ENCODE results near the gene SLC9B1.
"Not testable (repeated sequence)": the region's sequence is repeated elsewhere in the genome, so short reads cannot be mapped to it uniquely, and the experiment has no call there.

Gene SLC9B1

DNA sequence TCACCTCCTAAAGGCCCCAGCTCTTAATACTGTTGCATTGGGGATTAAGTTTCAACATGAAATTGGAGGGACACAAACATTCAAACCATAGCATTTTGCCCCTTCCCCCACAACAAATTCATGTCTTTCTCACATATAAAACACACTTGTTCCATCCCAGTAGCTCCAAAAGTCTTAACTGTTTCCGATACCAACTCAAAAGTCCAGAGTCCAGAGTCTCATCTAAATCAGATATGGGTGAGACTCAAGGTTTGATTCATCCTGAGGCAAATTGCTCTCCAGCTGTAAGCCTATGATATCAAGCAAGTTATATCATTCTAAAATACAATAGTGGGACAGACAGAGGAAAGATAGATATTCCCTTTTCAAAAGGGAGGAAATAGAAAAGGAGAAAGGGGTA is 8.7 kb downstream of the SLC9B1 start:
- no peak for DNase-seq

DNA sequence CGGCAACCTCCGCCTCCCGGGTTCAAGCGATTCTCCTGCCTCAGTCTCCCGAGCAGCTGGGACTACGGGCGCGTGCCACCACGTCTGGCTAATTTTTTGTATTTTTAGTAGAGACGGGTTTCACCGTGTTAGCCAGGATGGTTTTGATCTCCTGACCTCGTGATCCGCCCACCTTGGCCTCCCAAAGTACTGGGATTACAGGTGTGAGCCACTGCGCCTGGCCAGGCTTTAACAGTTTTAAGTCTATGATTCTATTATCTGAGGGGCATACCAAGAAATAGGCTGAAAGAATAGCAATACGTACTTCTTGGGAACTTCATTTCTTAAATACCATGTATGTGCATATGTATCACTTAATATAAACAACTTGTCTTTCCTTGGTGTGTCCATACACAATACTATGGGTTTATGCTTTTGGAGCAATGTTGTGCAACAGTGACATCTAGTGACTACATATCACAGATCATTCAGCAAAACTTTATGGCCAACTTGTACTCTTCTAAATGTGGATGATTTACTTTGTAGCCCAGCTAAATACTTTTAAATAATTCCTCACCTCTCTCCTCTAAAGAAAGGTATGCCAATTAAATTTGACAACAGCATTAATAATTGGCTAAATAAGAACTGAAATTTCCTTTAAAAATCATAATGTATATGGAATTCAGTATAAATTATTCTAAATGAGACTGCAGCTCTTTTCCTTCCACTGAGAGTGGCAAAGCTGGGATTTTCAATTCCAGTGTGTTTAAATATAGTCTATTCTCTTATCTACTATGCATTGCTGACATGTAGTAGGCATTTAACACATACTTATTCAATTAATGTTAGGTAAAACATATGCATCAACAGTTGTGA is 10.4 kb downstream of the SLC9B1 start:
- DNase-seq = peak; percentile 37

DNA sequence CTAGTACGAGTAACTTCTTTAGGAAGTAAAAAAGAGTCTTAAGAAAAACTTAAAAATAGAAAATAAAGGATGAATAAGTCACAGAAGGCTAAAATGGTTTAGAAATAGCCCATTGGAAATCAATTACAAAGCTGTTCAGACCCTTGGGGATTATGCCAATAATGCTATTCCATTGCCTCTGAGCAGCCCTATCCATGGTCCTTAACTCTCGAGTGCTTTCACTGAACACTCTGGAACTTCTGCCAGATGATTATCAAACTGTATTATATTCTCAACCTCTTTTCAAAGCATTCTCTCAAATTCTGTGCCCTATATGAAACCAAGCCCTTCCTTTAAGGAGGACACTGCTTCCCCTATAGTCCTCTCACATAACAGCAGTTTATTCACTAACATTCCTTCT is 17.0 kb downstream of the SLC9B1 start:
- DNase-seq = no peak

DNA sequence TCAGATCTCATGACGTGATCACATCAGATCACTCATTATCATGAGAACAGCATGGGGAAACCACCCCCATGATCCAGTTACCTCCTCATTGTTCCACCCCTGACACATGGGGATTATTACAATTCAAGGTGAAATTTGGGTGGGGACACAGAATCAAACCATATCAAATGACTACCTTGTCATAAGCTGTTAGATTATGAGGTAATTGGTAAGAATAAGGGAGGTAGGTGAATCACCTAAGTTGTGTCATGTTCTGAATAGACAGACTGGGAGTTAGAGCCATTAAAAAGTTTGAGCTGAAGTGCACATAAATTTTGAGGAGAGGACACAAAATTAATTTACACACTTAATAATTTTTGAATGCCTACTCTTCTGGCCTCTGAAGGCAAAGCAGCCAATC is 24.7 kb downstream of the SLC9B1 start:
- no peak for DNase-seq

DNA sequence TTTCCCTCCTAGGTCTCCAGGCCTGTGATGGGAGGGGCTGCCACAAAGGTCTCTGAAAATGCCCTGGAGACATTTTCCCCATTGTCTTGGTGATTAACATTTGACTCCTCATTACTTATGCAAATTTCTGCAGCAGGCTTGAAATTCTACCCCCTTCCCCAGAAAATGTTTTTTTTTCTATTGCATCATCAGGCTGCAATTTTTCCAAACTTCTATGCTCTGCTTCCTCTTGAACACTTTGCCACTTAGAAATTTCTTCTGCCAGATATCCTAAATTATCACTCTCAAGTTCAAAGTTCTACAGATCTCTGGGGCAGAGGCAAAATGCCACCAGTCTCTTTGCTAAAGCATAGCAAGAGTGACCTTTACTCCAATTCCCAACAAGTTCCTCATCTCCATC is 25.5 kb downstream of the SLC9B1 start:
- not testable (repeated sequence) for DNase-seq

DNA sequence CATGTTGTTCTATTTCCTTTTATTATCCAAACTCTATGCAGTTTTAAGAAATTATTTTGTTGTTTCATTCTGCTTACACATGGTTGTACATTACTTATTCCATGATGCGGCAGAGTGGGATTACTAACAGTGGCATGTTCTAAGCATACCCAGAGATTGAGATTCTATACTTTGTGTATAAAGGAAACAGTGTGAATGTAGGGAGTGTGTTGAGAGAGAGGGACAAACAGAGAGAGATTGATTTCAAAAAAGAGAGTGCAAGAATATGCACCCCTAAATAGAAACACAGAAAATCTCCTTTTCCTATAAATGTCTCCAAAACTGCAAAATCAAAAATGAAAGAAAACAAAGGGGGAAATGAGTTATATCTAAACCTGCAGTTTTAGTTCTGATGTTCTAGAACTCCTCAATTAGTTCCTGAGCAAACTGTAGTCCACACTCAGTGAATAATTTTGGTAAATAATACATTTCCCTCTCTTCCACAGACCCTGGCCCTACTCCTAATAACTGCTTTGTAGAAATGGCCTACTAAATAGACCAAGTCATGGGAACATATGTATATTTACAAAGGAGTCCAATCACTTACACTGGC is 31.0 kb downstream of the SLC9B1 start:
- DNase-seq = no peak

DNA sequence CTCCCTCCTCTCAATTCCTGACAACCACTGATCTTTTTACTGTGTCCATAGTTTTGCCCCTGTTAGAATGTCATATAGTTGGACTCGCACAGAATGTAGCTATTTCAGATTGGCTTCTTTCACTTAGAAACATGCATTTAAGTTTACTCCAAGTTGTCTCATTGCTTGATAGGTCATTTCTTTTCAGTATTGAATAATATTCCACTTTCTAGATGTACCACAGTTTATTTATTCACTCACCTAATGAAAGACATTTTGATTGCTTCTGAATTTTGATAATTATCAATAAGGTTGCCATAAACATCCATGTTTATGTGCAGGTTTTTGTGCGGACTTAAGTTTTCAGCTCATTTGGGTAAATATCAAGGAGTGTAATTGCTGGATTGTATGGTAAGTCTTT is 38.5 kb downstream of the SLC9B1 start:
- DNase-seq = no peak

DNA sequence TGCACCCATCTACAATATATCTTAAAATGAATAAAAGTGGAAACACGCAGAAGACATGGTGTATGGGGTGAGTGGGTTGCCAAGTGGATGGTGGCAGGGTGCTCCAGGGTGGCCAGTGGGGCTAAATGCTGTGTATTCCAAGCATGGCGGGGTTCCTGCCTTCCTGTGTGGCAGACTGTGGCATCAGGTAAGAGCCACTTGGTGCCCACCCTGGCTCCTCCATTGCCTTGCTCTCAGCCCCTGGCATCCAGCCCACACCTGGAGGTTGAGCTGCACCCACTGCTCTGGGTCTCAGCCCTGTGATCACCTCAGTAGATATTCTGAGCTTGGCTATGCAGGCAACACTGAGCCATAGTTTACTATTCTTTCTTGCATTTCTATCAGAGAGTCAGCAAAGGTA is 57.7 kb downstream of the SLC9B1 start:
- not testable (repeated sequence) for DNase-seq

DNA sequence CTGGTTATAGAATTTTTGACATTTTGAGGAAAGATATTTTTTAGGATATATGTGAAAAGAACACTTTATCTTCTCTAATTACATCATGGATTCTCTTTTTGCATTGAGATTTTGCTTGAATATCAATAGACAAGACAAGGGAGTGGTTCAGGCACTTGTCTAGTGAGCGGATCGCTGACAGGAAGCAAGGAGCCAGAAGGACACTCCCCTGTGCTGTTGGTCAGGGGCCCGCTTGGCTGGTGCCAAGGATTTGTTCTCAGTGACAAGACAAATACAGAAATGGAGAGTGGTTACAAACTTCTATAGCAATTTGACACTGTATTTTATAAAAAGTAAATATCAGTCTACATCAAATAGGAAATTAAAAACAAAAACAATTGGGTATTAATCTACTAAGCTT is 60.0 kb downstream of the SLC9B1 start:
- peak; percentile 6 for DNase-seq

DNA sequence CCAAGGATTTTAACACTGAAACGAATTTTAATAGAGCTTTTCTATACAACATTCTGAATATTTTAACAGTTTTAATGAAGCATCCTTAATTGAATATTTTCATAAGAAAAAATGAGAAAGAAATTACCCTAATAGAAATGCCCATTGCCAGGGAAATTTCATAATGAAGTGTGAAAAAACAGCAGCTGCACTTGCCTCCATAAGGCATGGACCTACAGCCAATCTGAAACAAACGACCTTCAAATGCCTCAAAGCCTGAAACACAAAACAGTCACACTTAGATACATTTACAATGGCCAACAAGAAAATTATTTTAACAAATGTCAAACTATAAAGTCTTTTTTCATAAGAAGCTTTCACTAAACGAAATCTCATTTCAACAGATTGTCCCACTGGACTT is 74.4 kb downstream of the SLC9B1 start:
- no peak for DNase-seq

DNA sequence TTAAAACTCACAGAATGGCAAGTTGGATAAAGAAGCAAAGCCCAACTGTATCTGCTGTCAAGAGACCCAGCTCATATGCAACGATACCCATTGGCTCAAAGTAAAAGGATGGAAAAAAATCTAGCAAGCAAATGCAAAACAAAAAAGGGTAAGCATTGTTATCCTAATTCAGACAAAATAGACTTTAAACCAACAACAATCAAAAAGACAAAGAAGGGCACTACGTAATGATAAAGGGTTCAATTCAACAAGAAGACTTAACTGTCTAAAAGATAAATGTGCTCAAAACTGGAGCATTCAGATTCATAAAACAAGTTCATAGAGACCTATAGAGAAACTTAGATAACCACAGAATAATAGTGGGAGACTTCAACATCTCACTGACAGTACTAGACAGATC is 81.4 kb downstream of the SLC9B1 start:
- not testable (repeated sequence) for DNase-seq

DNA sequence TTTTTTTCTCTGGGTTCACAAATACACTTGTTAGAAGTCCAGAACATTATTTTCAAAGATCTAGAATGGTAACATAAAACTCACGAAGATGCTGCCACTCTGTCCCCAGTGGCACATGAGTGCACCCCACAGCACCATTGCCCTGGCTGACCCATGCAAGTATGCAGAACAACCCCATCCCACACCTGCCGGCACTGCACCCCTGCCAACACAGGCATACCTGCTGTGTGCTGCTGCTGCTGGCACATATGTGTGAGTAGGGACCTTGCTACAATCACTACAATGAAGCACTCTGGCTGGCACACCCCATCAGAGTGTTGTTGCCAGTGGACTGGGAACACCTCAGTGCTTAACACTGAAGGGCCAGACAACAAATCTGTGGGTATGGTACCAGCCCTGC is 83.8 kb downstream of the SLC9B1 start:
- DNase-seq = no peak

DNA sequence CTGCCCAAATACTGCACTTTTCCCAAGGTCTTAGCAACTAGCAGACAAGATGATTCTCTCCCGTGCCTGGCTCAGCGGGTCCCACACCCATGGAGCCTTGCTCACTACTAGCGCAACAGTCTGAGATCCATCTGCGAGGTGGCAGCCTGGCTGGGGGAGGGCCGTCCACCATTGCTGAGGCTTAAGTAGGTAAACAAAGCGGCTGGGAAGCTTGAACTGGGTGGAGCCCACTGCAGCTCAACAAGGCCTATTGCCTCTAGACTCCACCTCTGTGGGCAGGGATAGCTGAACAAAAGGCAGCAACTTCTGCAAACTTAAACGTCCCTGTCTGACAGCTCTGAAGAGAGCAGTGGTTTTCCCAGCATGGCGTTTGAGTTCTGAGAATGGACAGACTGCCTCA is 99.8 kb downstream of the SLC9B1 start:
- DNase-seq = not testable (repeated sequence)

DNA sequence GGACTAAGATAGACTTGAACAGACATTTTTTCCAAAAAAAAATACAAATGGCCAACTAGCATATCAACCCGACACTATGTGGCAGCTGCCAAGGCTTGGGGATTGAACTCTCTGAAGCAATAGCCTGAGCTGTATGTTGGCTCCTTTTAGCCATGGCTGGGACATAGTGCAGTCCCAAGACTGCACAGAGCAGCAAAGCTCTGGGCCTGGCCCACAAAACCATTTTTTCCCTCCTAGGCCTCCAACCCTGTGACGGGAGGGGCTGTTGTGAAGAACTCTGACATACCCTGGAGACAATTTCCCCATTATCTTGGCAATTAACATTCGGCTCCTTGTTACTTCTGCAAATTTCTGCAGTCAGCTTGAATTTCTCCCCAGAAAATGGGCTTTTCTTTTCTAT is 100.6 kb downstream of the SLC9B1 start:
- no peak for DNase-seq

DNA sequence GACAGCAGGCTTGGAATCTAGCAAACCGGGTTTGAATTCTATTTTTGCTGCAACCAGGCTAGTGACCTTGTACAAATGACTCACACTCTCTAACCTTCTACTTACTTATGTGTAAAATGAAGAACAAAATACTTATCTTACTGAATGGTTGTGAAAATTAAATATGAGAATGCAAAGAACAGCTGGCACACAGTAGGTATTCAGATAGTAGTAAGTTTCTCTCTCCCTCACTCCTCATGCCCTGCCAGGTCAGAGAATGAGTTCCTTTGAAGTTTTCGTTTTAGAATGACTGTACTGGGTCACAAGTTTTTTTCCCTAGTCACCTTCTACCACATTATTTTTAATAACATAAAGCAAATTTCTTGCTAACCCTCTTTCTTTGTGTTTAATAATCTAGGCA is 117.7 kb downstream of the SLC9B1 start:
- DNase-seq = no peak

DNA sequence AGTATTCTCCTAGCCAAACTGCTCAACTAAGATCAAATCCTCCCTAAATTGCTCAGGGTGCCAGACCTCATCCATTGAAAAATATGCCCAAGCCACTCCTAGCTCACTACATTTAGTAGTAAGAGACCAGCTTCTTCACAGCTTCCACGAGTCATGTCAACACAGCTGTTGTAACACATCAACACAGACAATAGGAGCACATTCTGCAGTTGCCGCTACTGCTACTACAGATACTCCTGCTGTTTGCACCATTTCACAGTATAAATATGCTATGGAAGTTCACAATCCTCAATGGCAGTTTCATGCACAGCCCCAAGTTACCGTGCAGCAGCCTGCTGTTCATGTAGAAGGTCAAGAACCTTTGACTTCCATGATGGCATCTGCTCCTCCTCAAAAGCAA is 121.9 kb downstream of the SLC9B1 start:
- not testable (repeated sequence) for DNase-seq

DNA sequence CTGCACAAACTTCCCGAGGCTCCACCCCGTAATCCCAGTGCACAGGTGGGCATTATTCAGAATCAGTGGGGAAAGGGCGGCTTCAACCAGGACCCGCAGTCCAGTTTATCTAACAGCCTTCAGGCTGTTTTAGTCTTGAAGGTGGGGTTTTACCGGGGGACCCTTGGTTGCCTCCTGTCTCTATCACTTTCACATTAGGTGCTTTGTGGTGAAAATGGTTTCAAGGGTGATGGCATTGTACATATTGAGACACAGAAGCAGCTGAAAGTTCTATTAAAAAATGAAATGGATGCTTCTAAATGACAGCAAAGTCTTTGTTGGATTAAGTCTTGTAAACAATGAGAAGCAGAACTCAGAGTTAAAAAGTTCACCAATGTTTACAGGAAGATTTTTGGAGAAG is 123.0 kb downstream of the SLC9B1 start:
- DNase-seq = not testable (repeated sequence)

DNA sequence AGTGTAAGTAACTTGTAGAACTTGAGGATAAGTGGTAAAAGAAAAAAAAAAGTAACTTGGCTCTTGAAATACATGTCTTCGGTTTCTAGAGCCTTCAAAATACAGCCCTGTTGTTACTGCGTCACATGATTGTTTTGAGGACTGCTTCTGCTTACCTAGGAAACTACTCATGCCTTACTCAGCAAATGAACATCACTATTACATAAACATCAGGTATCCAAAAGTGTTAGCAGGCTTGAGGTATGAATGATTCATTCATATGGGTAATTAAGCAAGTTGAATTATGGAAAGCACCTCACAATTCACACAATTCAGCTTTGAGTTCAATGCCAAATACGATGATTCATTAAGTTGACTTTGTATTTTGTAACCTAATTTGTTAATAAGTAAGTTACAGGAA is 129.6 kb downstream of the SLC9B1 start:
- not testable (repeated sequence) for DNase-seq

DNA sequence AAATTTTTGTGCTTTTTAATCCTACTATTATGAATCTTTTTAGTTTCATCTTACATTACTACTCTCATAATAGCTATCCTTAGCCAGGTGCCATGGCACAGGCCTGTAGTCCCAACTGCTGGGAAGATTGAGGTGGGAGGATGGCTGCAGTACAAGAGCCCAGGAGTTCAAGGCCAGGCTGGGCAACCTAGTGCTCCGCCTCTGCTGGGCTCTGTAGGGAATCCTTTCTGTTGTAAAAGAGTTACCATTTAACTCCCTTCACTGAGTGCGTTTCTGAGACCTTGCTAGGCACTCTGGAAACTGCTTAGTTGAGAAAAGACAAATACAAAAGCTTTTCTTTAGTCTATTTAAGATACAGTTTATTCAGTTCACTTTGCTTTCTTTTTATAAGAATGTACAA is 130.9 kb downstream of the SLC9B1 start:
- not testable (repeated sequence) for DNase-seq

DNA sequence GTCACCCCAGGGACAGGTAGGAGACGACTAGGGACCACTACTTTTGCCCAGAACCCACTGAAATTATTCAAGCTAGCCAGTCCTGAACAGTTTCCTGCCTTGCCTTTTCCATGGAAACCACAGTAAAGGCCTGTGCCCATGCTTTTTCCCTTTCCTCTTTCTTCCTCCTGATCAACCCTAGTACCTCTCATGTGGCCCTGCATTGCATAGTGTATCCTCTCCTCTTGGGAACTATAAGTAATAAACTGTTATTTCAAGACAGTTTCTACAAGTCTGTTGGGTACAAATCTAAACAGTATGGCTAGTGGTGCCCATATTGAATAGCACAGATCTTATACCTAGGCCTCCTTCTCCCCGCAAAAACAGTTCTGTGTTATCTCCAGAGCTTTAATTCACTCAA is 136.2 kb downstream of the SLC9B1 start:
- no peak for DNase-seq

DNA sequence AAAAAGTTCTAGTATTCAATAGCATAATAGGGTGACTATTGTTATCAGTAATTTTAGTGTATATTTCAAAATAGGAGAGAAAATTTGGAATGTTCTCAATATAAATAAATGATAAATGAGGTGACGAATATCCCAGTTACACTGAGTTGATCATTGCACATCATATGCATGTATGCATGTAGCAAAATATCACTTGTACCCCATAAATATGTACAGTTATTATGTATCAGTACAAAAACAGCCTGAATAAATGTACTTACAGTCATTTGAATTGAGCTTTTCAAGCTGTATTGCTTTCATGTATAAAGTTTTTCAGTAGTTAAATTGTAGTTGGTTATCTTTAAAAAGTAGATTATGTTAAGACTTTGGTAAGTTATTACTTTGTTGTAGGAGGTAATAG is 138.2 kb downstream of the SLC9B1 start:
- no peak for DNase-seq

DNA sequence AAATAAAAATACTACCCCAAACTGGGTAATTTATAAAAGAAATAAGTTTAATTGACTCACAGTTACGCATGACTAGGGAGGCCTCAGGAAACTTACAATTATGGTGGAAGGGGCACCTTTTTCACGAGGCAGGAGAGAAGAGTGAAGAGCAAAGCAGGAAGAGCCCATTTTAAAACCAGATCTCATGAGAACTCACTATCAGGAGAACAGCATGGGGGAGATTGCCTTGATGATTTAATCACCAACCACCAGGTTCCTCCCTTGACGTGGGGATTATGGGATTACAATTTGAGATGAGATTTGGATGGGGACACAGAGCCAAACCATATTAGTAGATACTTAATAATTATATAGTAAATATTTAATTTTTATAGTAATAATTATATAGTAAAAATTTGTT is 140.6 kb downstream of the SLC9B1 start:
- no peak for DNase-seq

DNA sequence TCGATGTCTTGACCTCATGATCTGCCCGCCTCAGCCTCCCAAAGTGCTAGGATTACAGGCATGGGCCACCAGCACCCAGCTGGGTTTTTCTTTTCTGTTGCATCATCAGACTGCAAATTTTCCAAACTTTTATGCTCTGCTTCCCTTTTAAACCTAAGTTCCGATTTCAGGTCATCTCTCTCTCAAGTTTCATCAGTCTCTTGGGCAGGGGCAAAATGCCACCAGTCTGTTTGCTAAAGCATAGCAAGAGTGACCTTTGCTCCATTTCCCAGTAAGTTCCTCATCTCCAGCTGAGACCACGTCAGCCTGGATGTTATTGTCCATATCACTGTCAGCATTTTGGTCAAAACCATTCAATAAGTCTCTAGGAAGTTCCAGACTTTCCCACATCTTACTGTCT is 141.2 kb downstream of the SLC9B1 start:
- not testable (repeated sequence) for DNase-seq

DNA sequence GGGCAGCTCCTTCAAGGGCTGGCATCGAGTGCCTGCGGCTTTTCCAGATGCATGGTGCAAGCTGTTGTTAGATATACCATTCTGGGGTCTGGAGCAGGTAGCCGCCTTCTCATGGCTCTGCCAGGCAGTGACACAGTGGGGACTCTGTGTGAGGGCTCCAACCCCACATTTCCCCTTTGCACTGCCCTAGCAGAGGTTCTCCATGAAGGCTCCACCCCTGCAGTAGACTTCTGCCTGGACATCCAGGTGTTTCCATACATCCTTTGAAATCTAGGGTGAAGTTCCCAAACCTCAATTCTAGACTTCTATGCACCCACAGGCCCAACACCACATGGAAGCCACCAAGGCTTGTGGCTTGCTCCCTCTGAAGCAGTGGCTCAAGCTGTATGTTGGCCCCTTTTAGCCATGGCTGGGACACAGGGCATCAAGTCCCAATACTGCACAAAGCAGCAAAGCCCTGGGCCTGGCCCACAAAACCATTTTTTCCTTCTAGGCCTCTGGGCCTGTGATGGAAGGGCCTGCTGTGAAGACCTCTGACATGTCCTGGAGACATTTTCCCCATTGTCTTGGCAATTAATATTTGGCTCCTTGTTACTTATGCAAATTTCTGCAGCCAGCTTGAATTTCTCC is 141.9 kb downstream of the SLC9B1 start:
- not testable (repeated sequence) for DNase-seq

All from NCI-H2029 (cell line).